Heart left ventricle (tissue), 13 donors: ENCODE results near the gene SEC24C.

Source experiments
- POLR2A ChIP-seq, 2 donors: fragments of 450-650 bp; IDR thresholded peaks; one replicate each; pipeline ENCODE4 v1.6.1; 2017; ENCODE audit warnings: antibody characterized with exemption in 2 of 2, mild to moderate bottlenecking in 2 of 2, moderate library complexity in 2 of 2
- TF ChIP-seq, protein P1 (sequence below), 12 donors: fragments of 200-600 bp; sonication (generic) in 4 of 12; IDR thresholded peaks; one replicate each; pipeline versions ENCODE4 v1.5.0 to v1.8.0; 2018 to 2022; ENCODE audit warnings: antibody characterized with exemption in 12 of 12, mild to moderate bottlenecking in 5 of 12
- donor health status: ischemic (EF 13 %, LVEDD 7.1; RV severe dilation, severe dysfunction).
- donor health status: DM: no; HTN: yes; CAD: no.
- donor health status: DM: no; HTN: no; CAD: no.
- donor health status: ischemic (EF 25% LVEDD 6.9; RV normal size, moderate dysfunction).
- donor health status: ischemic (EF 25% LVEDD 5.7; RV mildly dilated, moderate dysfunction).
- donor health status: ischemic (EF 35%, LVEDD 5.7; RV mildly dilated, moderate dysfunction).
- donor health status: nonischemic (EF 11% LVEDD 7.7; RV severe dilation, severe dysfunction).
- donor health status: DM: yes; HTN: yes; CAD: no.
- donor health status: PGD.
- donor health status: ischemic (EF 29% LVEDD 5.4; RV normal size, mild dysfunction).
- donor health status: nonischemic (EF 23%, LVEDD 6.1; RV moderate dilation, normal function).

DNA sequence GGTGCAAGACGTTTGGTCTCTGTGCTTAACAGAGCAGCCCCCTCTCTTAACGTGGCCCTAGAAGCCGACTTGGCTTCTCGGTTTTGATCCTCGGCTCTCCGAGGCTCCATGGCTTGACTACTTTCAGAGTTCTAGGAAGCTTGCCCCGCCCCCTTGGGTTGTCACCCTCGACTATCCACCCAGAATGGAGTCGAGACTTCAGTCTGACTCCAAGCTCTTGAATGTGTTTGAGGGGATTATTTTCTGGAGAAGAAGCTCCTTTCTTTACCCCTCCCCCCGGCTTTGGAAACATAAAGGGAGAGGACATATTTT is 448 bp downstream of the SEC24C start:
- TF ChIP-seq, protein P1, sequence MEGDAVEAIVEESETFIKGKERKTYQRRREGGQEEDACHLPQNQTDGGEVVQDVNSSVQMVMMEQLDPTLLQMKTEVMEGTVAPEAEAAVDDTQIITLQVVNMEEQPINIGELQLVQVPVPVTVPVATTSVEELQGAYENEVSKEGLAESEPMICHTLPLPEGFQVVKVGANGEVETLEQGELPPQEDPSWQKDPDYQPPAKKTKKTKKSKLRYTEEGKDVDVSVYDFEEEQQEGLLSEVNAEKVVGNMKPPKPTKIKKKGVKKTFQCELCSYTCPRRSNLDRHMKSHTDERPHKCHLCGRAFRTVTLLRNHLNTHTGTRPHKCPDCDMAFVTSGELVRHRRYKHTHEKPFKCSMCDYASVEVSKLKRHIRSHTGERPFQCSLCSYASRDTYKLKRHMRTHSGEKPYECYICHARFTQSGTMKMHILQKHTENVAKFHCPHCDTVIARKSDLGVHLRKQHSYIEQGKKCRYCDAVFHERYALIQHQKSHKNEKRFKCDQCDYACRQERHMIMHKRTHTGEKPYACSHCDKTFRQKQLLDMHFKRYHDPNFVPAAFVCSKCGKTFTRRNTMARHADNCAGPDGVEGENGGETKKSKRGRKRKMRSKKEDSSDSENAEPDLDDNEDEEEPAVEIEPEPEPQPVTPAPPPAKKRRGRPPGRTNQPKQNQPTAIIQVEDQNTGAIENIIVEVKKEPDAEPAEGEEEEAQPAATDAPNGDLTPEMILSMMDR (IDR thresholded peaks at IDR 0.05): no peak
- no peak for TF ChIP-seq POLR2A (IDR thresholded peaks at IDR 0.05)
